MM.1S (cell line): ENCODE results near the gene LOXHD1.

Experiments used
- DNase-seq: peaks from one replicate; pipeline ENCODE4 v3.0.0-alpha.2; 2015
- H2AFZ ChIP-seq: fragments of 300-600 bp; sonication (generic); 2 replicates; pipeline ENCODE4 v1.6.0; 2016; ENCODE audit warnings: antibody characterized with exemption, low read length
- H3F3A ChIP-seq: fragments of 300-600 bp; sonication (generic); 2 replicates; pipeline ENCODE4 v1.6.1; 2016; ENCODE audit warnings: mild to moderate bottlenecking, antibody characterized with exemption, low read length, moderate library complexity, mixed read lengths; ENCODE audit not compliant: insufficient read depth
- H3K27ac ChIP-seq: fragments of 300-600 bp; sonication (generic); 2 replicates; pipeline ENCODE4 v1.5.1; 2016; ENCODE audit warnings: mild to moderate bottlenecking, low read length
- H3K27me3 ChIP-seq: fragments of 300-600 bp; sonication (generic); replicated peaks from 2 replicates; pipeline ENCODE4 v1.6.0; 2016; ENCODE audit warnings: low read length; ENCODE audit not compliant: insufficient read depth
- H3K36me3 ChIP-seq: fragments of 300-600 bp; sonication (generic); replicated peaks from 2 replicates; pipeline ENCODE4 v1.6.1; 2016; ENCODE audit warnings: mild to moderate bottlenecking, low read length, mixed read lengths; ENCODE audit not compliant: insufficient read depth
- H3K4me1 ChIP-seq: fragments of 300-600 bp; sonication (generic); 2 replicates; pipeline ENCODE4 v1.6.1; 2016; ENCODE audit warnings: low read length, mixed read lengths
- H3K4me2 ChIP-seq: fragments of 300-600 bp; sonication (generic); 2 replicates; pipeline ENCODE4 v1.6.0; 2016; ENCODE audit warnings: low read depth, low read length
- H3K4me3 ChIP-seq: fragments of 300-600 bp; sonication (generic); 2 replicates; pipeline ENCODE4 v1.5.1; 2016; ENCODE audit warnings: low read length, mixed read lengths
- H3K79me2 ChIP-seq: fragments of 300-600 bp; sonication (generic); 2 replicates; pipeline ENCODE4 v1.6.1; 2016; ENCODE audit warnings: mixed run types, low read length, mixed read lengths
- H3K9ac ChIP-seq: fragments of 300-600 bp; sonication (generic); 2 replicates; pipeline ENCODE4 v1.6.1; 2016; ENCODE audit warnings: low read length, mixed read lengths
- H3K9me2 ChIP-seq: fragments of 300-600 bp; sonication (generic); replicated peaks from 2 replicates; pipeline ENCODE4 v1.6.1; 2016; ENCODE audit warnings: mild to moderate bottlenecking, low read length, mixed read lengths; ENCODE audit not compliant: insufficient read depth
- H3K9me3 ChIP-seq: fragments of 300-600 bp; sonication (generic); replicated peaks from 2 replicates; pipeline ENCODE4 v1.6.1; 2016; ENCODE audit warnings: mild to moderate bottlenecking, low read length, mixed read lengths; ENCODE audit not compliant: insufficient read depth
- H4K20me1 ChIP-seq: fragments of 300-600 bp; sonication (generic); 2 replicates; pipeline ENCODE4 v1.6.1; 2016; ENCODE audit warnings: mild to moderate bottlenecking, low read length, moderate library complexity, mixed read lengths; ENCODE audit not compliant: insufficient read depth
- CTCF ChIP-seq: fragments of 300-600 bp; sonication (generic); IDR thresholded peaks from 2 replicates; pipeline ENCODE4 v1.5.1; 2016; ENCODE audit warnings: antibody characterized with exemption, low read length, mixed read lengths
- EZH2 ChIP-seq: fragments of 300-600 bp; sonication (generic); optimal IDR thresholded peaks from 2 replicates; pipeline ENCODE3; 2017; ENCODE audit warnings: low read depth, mild to moderate bottlenecking, antibody characterized with exemption, low read length, mixed read lengths
- EZH2phosphoT487 ChIP-seq: fragments of 300-600 bp; sonication (generic); IDR thresholded peaks from 2 replicates; pipeline ENCODE4 v1.6.1; 2018; ENCODE audit warnings: antibody characterized with exemption, low read length

The LOXHD1 gene

GRCh38 chr18:46456691-46457090, 200.3 kb downstream of the LOXHD1 start:
- Histone ChIP-seq H3K9me3 (no peaks in the 10 kb centered on the region), H3K27ac (no peak overlapping the region), H3F3A (no peaks in the 10 kb centered on the region), H4K20me1 (no peaks in the 10 kb centered on the region), H2AFZ (no peak overlapping the region), H3K9ac (no peak overlapping the region), H3K4me3 (no peak overlapping the region), H3K4me2 (no peak overlapping the region), H3K9me2 (no peaks in the 10 kb centered on the region), H3K79me2 (no peaks in the 10 kb centered on the region), H3K36me3 (no peaks in the 10 kb centered on the region), H3K4me1 (no peaks in the 10 kb centered on the region), H3K27me3 (no peaks in the 10 kb centered on the region)
- no peak for TF ChIP-seq CTCF
- no peak for TF ChIP-seq EZH2
- no peak for TF ChIP-seq EZH2phosphoT487
- no peak for DNase-seq

GRCh38 chr18:46452820-46453219, 204.2 kb downstream of the LOXHD1 start:
- Histone ChIP-seq H3K4me3 (no peak overlapping the region), H3K4me2 (no peak overlapping the region), H3K79me2 (no peaks in the 10 kb centered on the region), H3K36me3 (no peaks in the 10 kb centered on the region), H3K9me3 (no peaks in the 10 kb centered on the region), H3K27ac (no peak overlapping the region), H3K9ac (no peak overlapping the region), H3K27me3 (no peaks in the 10 kb centered on the region), H3F3A (no peaks in the 10 kb centered on the region), H4K20me1 (no peaks in the 10 kb centered on the region), H3K4me1 (peaks cover 5% of the 10 kb centered on the region; the same call in 1 of the 2 replicates), H2AFZ (no peak overlapping the region), H3K9me2 (no peaks in the 10 kb centered on the region)
- no peak for DNase-seq
- TF ChIP-seq EZH2phosphoT487, result no peak
- no peak for TF ChIP-seq EZH2
- no peak for TF ChIP-seq CTCF

DNA sequence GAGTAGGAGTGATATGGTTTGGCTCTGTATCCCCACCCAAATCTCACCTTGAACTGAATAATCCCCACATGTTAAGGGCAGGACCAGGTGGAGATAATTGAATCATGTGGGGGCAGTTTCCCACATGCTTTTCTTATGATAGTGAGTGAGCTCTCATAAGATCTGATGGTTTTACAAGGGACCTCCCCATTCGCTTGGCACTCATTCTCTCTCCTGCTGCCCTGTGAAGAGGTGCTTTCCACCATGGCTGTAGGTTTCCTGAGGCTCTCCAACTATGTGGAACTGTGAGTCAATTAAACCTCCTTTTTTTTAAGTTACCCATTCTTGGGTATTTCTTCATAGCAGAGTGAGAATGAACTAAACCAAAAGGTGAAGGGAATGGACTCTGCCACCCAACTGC, 207.5 kb downstream of the LOXHD1 start:
- Histone ChIP-seq H3K9me3 (no peaks in the 10 kb centered on the region), H3K27me3 (no peaks in the 10 kb centered on the region), H3K79me2 (no peaks in the 10 kb centered on the region), H3K4me2 (no peak overlapping the region), H4K20me1 (no peaks in the 10 kb centered on the region), H3K36me3 (no peaks in the 10 kb centered on the region), H3K9me2 (no peaks in the 10 kb centered on the region), H3F3A (no peaks in the 10 kb centered on the region), H3K4me3 (no peak overlapping the region), H3K27ac (no peak overlapping the region), H2AFZ (no peak overlapping the region), H3K4me1 (peaks cover 5% of the 10 kb centered on the region; the same call in 1 of the 2 replicates), H3K9ac (no peak overlapping the region)
- DNase-seq, result no peak
- TF ChIP-seq EZH2 (no peak), EZH2phosphoT487 (no peak), CTCF (no peak)
